GM18858 (cell line): ENCODE measurements around the gene RAB3A.

ENCODE experiments used
- ATAC-seq: cut with Tn5 transposase; IDR thresholded peaks from one replicate; pipeline ENCODE4 v1.9.1; 2021; ENCODE audit not compliant: unreplicated experiment

Gene RAB3A

GRCh38 chr19:18152817-18153555, 50.9 kb downstream of the RAB3A start, which contains the start of gene PIK3R2:
Gene PIK3R2, plus strand, starts transcription at chr19:18153163. Its CDS starts 2,717 bp downstream, at chr19:18155880.
- peak; percentile 76 for ATAC-seq

DNA sequence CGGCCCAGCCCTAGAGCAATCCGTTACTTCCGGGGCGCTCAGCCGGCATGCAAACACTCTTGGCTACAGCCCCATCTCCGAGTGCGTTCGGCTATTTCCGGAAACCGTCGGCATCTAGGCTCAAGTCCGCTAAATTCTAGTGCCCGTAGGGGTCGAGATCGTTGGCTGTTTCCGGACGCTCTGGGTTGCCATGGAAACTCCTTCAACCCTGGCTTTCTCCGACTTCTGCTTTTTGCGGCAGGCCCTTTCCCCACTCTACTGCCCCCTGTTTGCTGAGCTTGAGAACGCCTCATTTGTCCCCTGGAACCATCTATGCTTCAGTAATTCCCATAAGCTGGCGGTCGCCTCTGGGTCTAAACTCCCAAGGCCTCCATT, 51.4 kb downstream of the RAB3A start:
- peak; percentile 45 for ATAC-seq

GRCh38 chr19:18150776-18151624, 52.8 kb downstream of the RAB3A start:
- ATAC-seq, result no peak

GRCh38 chr19:18149596-18149975, 54.3 kb downstream of the RAB3A start:
- ATAC-seq, result no peak

DNA sequence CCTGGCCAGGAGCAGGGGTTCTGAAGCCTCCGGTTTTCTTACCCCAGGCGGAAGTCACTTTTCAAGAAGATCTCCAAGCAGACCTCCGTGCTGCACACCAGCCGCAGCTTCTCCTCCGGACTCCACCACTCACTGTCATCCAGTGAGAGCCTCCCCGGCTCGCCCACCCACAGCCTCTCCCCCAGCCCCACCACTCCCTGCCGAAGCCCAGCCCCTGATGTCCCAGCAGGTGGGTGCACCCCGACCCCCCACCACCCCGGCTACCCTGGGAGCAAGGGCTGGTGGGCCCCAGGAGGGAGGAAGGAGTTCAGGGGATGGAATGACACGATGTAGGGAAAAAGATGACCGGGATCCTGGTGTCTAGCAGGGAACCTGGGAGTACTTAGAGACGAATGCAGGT, 56.4 kb downstream of the RAB3A start:
- ATAC-seq, result no peak
